ENCODE data around the gene PLEKHG7. TPM values are rescaled to one million over a fixed set of nuclear protein-coding genes. Genes with fewer than 3 reads are reported as not detected.

The PLEKHG7 gene
- total RNA-seq, 1 experiment from 2014 or later = not detected

- TF ChIP-seq ZBTB33 (IDR thresholded peaks at IDR 0.05; ENCODE audit: extremely low read depth, insufficient replicate concordance, low read length) (no peak), POLR2A (IDR thresholded peaks at IDR 0.05; ENCODE audit: borderline replicate concordance, extremely low read depth, insufficient read depth, insufficient read length) (no peak), JUND (IDR thresholded peaks at IDR 0.05) (no peak), CBX3 (IDR thresholded peaks at IDR 0.05; ENCODE audit: low read depth) (no peak), REST (IDR thresholded peaks at IDR 0.05; ENCODE audit: low read depth) (no peak), CEBPB (IDR thresholded peaks at IDR 0.05; ENCODE audit: low read depth) (no peak), SIN3A (IDR thresholded peaks at IDR 0.05; ENCODE audit: low read depth) (no peak), POLR2AphosphoS5 (IDR thresholded peaks at IDR 0.05; ENCODE audit: low read depth, low read length) (no peak), ZNF274 (IDR thresholded peaks at IDR 0.05; ENCODE audit: low read depth, low read length) (no peak), YY1 (IDR thresholded peaks at IDR 0.05; ENCODE audit: extremely low read depth, insufficient replicate concordance, low read depth, low read length) (no peak), ZFX (IDR thresholded peaks at IDR 0.05) (no peak), TCF7L2 (IDR thresholded peaks at IDR 0.05; ENCODE audit: borderline replicate concordance, extremely low read depth, insufficient read depth, insufficient read length) (no peak), SP1 (IDR thresholded peaks at IDR 0.05; ENCODE audit: low read depth) (no peak), EZH2phosphoT487 (IDR thresholded peaks at IDR 0.05; ENCODE audit: borderline replicate concordance) (no peak), EZH2 (IDR thresholded peaks at IDR 0.05) (no peak)
- TF ChIP-seq, protein P1, sequence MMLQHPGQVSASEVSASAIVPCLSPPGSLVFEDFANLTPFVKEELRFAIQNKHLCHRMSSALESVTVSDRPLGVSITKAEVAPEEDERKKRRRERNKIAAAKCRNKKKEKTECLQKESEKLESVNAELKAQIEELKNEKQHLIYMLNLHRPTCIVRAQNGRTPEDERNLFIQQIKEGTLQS (IDR thresholded peaks at IDR 0.05) = no peak
- TF ChIP-seq, protein P2, sequence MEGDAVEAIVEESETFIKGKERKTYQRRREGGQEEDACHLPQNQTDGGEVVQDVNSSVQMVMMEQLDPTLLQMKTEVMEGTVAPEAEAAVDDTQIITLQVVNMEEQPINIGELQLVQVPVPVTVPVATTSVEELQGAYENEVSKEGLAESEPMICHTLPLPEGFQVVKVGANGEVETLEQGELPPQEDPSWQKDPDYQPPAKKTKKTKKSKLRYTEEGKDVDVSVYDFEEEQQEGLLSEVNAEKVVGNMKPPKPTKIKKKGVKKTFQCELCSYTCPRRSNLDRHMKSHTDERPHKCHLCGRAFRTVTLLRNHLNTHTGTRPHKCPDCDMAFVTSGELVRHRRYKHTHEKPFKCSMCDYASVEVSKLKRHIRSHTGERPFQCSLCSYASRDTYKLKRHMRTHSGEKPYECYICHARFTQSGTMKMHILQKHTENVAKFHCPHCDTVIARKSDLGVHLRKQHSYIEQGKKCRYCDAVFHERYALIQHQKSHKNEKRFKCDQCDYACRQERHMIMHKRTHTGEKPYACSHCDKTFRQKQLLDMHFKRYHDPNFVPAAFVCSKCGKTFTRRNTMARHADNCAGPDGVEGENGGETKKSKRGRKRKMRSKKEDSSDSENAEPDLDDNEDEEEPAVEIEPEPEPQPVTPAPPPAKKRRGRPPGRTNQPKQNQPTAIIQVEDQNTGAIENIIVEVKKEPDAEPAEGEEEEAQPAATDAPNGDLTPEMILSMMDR (IDR thresholded peaks at IDR 0.05 in 2 of 3, conservative IDR thresholded peaks at IDR 0.05 in 1 of 3; ENCODE audit: borderline replicate concordance in 1 of 3, insufficient read depth in 1 of 3, low read depth in 2 of 3, low read length in 2 of 3) = no peak
- ATAC-seq = no peak
- intact Hi-C loops (cut with micrococcal nuclease) = no loop called here
Observed at GRCh38 chr12:92729773-92730305, 27.1 kb downstream of the PLEKHG7 start.

More at GRCh38 chr12:92729773-92730305, 27.1 kb downstream of the PLEKHG7 start:
- CTCF ChIA-PET = no interaction called here
- no TSS peak for BruUV-seq (replicated peaks)
- Histone ChIP-seq H3K4me1 (ENCODE audit: control insufficient read depth in 1 of 2, insufficient read depth in 2 of 2, low read length in 2 of 2) (no peaks in the 10 kb centered on the region), H3K9ac (ENCODE audit: low read length) (no peak overlapping the region), H3K9me2 (ENCODE audit: insufficient read depth) (no peaks in the 10 kb centered on the region), H3K9me3 (ENCODE audit: control insufficient read depth in 1 of 2, insufficient read depth in 1 of 2, low read depth in 1 of 2, low read length in 2 of 2) (peaks cover 3 to 5% of the 10 kb centered on the region in 2 experiments; a peak in 1 of 4 replicates), H3K4me2 (ENCODE audit: low read length) (no peak overlapping the region), H3K4me3 (replicated peaks in 1 of 2; ENCODE audit: low read depth in 1 of 2, low read length in 2 of 2) (no peak overlapping the region), H2AFZ (ENCODE audit: low read depth, low read length, poor library complexity, severe bottlenecking) (no peak overlapping the region), H4K20me1 (ENCODE audit: insufficient read depth) (no peaks in the 10 kb centered on the region), H3K27me3 (ENCODE audit: insufficient read depth, low read length) (no peaks in the 10 kb centered on the region), H3K36me3 (ENCODE audit: control insufficient read depth in 1 of 2, insufficient read depth in 2 of 2, low read length in 2 of 2) (no peaks in the 10 kb centered on the region), H3K27ac (ENCODE audit: low read depth, low read length) (no peak overlapping the region), H3K79me2 (ENCODE audit: insufficient read depth, low read length) (no peaks in the 10 kb centered on the region)
- POLR2A ChIA-PET = no interaction called here
- RAD21 ChIA-PET (ENCODE audit: low non-redundant PET in 1 of 2, low total read pairs in 2 of 2, uncharacterized antibody in 2 of 2, unreplicated experiment in 2 of 2) = no interaction called here
- no peak for DNase-seq (ENCODE audit: low read depth, low spot score)

Measured in HCT116 (cell line).